ENCODE measurements around the gene VPS54.

DNA sequence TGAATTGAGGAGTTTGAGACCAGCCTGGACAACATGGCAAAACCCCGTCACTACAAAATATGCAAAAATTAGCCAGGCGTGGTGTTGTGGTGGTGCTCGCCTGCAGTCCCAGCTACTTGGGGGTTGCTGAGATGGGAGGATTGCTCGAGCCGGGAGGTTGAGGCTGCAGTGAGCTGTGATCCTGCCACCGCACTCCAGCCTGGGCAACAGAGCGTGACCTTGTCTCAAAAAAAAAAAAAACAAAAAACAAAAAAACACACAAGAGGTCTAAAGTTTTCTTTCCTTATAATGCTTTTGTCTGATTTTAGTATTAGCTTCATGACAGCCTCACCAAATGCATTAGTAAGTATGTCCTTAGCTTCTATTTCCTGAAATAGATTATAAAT, 43.1 kb downstream of the VPS54 start:
- TF ChIP-seq, protein P1, sequence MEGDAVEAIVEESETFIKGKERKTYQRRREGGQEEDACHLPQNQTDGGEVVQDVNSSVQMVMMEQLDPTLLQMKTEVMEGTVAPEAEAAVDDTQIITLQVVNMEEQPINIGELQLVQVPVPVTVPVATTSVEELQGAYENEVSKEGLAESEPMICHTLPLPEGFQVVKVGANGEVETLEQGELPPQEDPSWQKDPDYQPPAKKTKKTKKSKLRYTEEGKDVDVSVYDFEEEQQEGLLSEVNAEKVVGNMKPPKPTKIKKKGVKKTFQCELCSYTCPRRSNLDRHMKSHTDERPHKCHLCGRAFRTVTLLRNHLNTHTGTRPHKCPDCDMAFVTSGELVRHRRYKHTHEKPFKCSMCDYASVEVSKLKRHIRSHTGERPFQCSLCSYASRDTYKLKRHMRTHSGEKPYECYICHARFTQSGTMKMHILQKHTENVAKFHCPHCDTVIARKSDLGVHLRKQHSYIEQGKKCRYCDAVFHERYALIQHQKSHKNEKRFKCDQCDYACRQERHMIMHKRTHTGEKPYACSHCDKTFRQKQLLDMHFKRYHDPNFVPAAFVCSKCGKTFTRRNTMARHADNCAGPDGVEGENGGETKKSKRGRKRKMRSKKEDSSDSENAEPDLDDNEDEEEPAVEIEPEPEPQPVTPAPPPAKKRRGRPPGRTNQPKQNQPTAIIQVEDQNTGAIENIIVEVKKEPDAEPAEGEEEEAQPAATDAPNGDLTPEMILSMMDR (optimal IDR thresholded peaks at IDR 0.05 in 1 of 3, IDR thresholded peaks at IDR 0.05 in 1 of 3, conservative IDR thresholded peaks at IDR 0.05 in 1 of 3; ENCODE audit: extremely low read depth in 1 of 3, insufficient read depth in 2 of 3, low read length in 3 of 3): no peak
- TF ChIP-seq EZH2 (IDR thresholded peaks at IDR 0.05; ENCODE audit: low read length): no peak
